ENCODE measurements around the gene TEX22.

- TF ChIP-seq FOXA1 (IDR thresholded peaks at IDR 0.05) (no peak), LEF1 (IDR thresholded peaks at IDR 0.05; ENCODE audit: borderline replicate concordance) (no peak), ELF4 (IDR thresholded peaks at IDR 0.05) (no peak), SUZ12 (IDR thresholded peaks at IDR 0.05) (no peak), BHLHE40 (IDR thresholded peaks at IDR 0.05; ENCODE audit: borderline replicate concordance) (no peak)
Observed at GRCh38 chr14:105409364-105409763, 11.0 kb downstream of the TEX22 start.
